HG03108 (cell line): ENCODE results near the gene PCDH12.
A peak's percentile ranks its signal among the peaks of the same experiment; 100 is the strongest.

Source experiments
- ATAC-seq: cut with Tn5 transposase; IDR thresholded peaks from one replicate; pipeline ENCODE4 v1.9.1; 2021; ENCODE audit warnings: moderate library complexity; ENCODE audit not compliant: unreplicated experiment

Gene PCDH12

GRCh38 chr5:141958113-141958512 is at the start of gene PCDH12:
PCDH12 (minus strand) TSS chr5:141958202; CDS start chr5:141957851, 351 bp downstream.
- ATAC-seq: no peak

- ATAC-seq: no peak
These were observed 49.2 kb upstream of the PCDH12 start for GRCh38 chr5:142007237-142007544.

- ATAC-seq: no peak
These were observed 48.6 kb upstream of the PCDH12 start for GRCh38 chr5:142006363-142007236.

GRCh38 chr5:142003266-142003800 is 45.3 kb upstream of the PCDH12 start:
- no peak for ATAC-seq

GRCh38 chr5:142000704-142001484 is 42.9 kb upstream of the PCDH12 start:
- ATAC-seq: no peak

GRCh38 chr5:142000173-142000572 is 42.2 kb upstream of the PCDH12 start:
- no peak for ATAC-seq

- no peak for ATAC-seq
These were observed 39.5 kb upstream of the PCDH12 start for GRCh38 chr5:141997358-141997960.

- no peak for ATAC-seq
These were observed 37.7 kb upstream of the PCDH12 start for GRCh38 chr5:141995656-141996055.

- no peak for ATAC-seq
These were observed 36.6 kb upstream of the PCDH12 start for GRCh38 chr5:141994511-141995136.

- ATAC-seq: no peak
These were observed 34.5 kb upstream of the PCDH12 start for GRCh38 chr5:141992349-141992963.

- no peak for ATAC-seq
These were observed 31.7 kb upstream of the PCDH12 start for GRCh38 chr5:141989720-141990119.

- ATAC-seq: no peak
These were observed 28.1 kb upstream of the PCDH12 start for GRCh38 chr5:141986072-141986471.

GRCh38 chr5:141982626-141983025 is 24.6 kb upstream of the PCDH12 start:
- ATAC-seq: no peak

GRCh38 chr5:141978389-141978788 is 20.4 kb upstream of the PCDH12 start:
- no peak for ATAC-seq

GRCh38 chr5:141976176-141976575 is 18.2 kb upstream of the PCDH12 start:
- ATAC-seq: no peak

- no peak for ATAC-seq
These were observed 16.0 kb upstream of the PCDH12 start for GRCh38 chr5:141973871-141974595.

GRCh38 chr5:141969783-141970771 is 12.1 kb upstream of the PCDH12 start:
- ATAC-seq: peak; percentile 49

GRCh38 chr5:141968914-141969608 is 11.1 kb upstream of the PCDH12 start, which contains the start of gene RNF14:
RNF14 (plus strand) TSS chr5:141969105; CDS start chr5:141973589, 4,484 bp downstream.
- peak; percentile 90 for ATAC-seq
